ENCODE measurements around the gene MEGF11.

Gene MEGF11

GRCh38 chr15:66163553-66163952 is 90.0 kb downstream of the MEGF11 start:
- no peak overlapping the region for H3K4me2 ChIP-seq (ENCODE audit: low read depth, low read length, poor library complexity, severe bottlenecking)

GRCh38 chr15:66162286-66162685 is 91.3 kb downstream of the MEGF11 start:
- Histone ChIP-seq H3F3A (ENCODE audit: insufficient read depth) (peaks cover 8% of the 10 kb centered on the region), H3K9ac (ENCODE audit: low read length) (no peak overlapping the region), H3K27ac (ENCODE audit: low read depth, low read length) (no peak overlapping the region), H3K9me3 (ENCODE audit: insufficient read depth, low read length) (no peaks in the 10 kb centered on the region), H4K20me1 (ENCODE audit: low read depth, low read length) (no peaks in the 10 kb centered on the region), H3K36me3 (ENCODE audit: low read length) (no peaks in the 10 kb centered on the region), H3K27me3 (ENCODE audit: low read length) (no peaks in the 10 kb centered on the region), H3K79me2 (ENCODE audit: insufficient read depth, low read length) (no peaks in the 10 kb centered on the region), H3K4me3 (ENCODE audit: insufficient read depth, low read length, poor library complexity, severe bottlenecking) (no peak overlapping the region), H2AFZ (ENCODE audit: low read depth, low read length, severe bottlenecking) (no peak overlapping the region), H3K4me2 (ENCODE audit: low read depth, low read length, poor library complexity, severe bottlenecking) (no peak overlapping the region), H3K9me2 (replicated peaks; ENCODE audit: insufficient read depth, low read length) (no peaks in the 10 kb centered on the region)
- TF ChIP-seq EZH2phosphoT487 (conservative IDR thresholded peaks at IDR 0.05; ENCODE audit: low read length): no peak

More at GRCh38 chr15:66163553-66163952, 90.0 kb downstream of the MEGF11 start:
- H3K27ac ChIP-seq (ENCODE audit: low read depth, low read length): peak overlapping the region; percentile 39; the same call in 1 of the 2 replicates
- no peak overlapping the region for H3K9ac ChIP-seq (ENCODE audit: low read length)
- H3K36me3 ChIP-seq (ENCODE audit: low read length): no peaks in the 10 kb centered on the region
- no peaks in the 10 kb centered on the region for H3K27me3 ChIP-seq (ENCODE audit: low read length)
- H2AFZ ChIP-seq (ENCODE audit: low read depth, low read length, severe bottlenecking): no peak overlapping the region
- no peaks in the 10 kb centered on the region for H4K20me1 ChIP-seq (ENCODE audit: low read depth, low read length)
- no peak overlapping the region for H3K4me3 ChIP-seq (ENCODE audit: insufficient read depth, low read length, poor library complexity, severe bottlenecking)
- H3K9me3 ChIP-seq (ENCODE audit: insufficient read depth, low read length): no peaks in the 10 kb centered on the region
- TF ChIP-seq CTCF (IDR thresholded peaks at IDR 0.05; ENCODE audit: insufficient read depth, low read length, poor library complexity, severe bottlenecking) (no peak), EZH2phosphoT487 (conservative IDR thresholded peaks at IDR 0.05; ENCODE audit: low read length) (no peak)
- H3K9me2 ChIP-seq (replicated peaks; ENCODE audit: insufficient read depth, low read length): no peaks in the 10 kb centered on the region
- no peaks in the 10 kb centered on the region for H3K79me2 ChIP-seq (ENCODE audit: insufficient read depth, low read length)
- peaks cover 8% of the 10 kb centered on the region for H3F3A ChIP-seq (ENCODE audit: insufficient read depth)

GRCh38 chr15:66161575-66162118 is 91.9 kb downstream of the MEGF11 start:
- H3K36me3 ChIP-seq (ENCODE audit: low read length): no peaks in the 10 kb centered on the region
- H3K4me2 ChIP-seq (ENCODE audit: low read depth, low read length, poor library complexity, severe bottlenecking): no peak overlapping the region
- no peaks in the 10 kb centered on the region for H3K79me2 ChIP-seq (ENCODE audit: insufficient read depth, low read length)
- H4K20me1 ChIP-seq (ENCODE audit: low read depth, low read length): no peaks in the 10 kb centered on the region
- no peak overlapping the region for H3K4me3 ChIP-seq (ENCODE audit: insufficient read depth, low read length, poor library complexity, severe bottlenecking)
- TF ChIP-seq CTCF (IDR thresholded peaks at IDR 0.05; ENCODE audit: insufficient read depth, low read length, poor library complexity, severe bottlenecking): no peak
- no peak for TF ChIP-seq EZH2phosphoT487 (conservative IDR thresholded peaks at IDR 0.05; ENCODE audit: low read length)
- peak overlapping the region; percentile 7; the same call in 1 of the 2 replicates for H3K9ac ChIP-seq (ENCODE audit: low read length)
- no peaks in the 10 kb centered on the region for H3K9me2 ChIP-seq (replicated peaks; ENCODE audit: insufficient read depth, low read length)
- no peaks in the 10 kb centered on the region for H3K9me3 ChIP-seq (ENCODE audit: insufficient read depth, low read length)
- peak overlapping the region; percentile 44 for H3K27ac ChIP-seq (ENCODE audit: low read depth, low read length)
- peaks cover 8% of the 10 kb centered on the region for H3F3A ChIP-seq (ENCODE audit: insufficient read depth)
- no peak overlapping the region for H2AFZ ChIP-seq (ENCODE audit: low read depth, low read length, severe bottlenecking)
- H3K27me3 ChIP-seq (ENCODE audit: low read length): no peaks in the 10 kb centered on the region

GRCh38 chr15:66161108-66161507 is 92.4 kb downstream of the MEGF11 start:
- TF ChIP-seq CTCF (IDR thresholded peaks at IDR 0.05; ENCODE audit: insufficient read depth, low read length, poor library complexity, severe bottlenecking) (no peak), EZH2phosphoT487 (conservative IDR thresholded peaks at IDR 0.05; ENCODE audit: low read length) (no peak)
- H3K4me2 ChIP-seq (ENCODE audit: low read depth, low read length, poor library complexity, severe bottlenecking): no peak overlapping the region
- no peaks in the 10 kb centered on the region for H4K20me1 ChIP-seq (ENCODE audit: low read depth, low read length)
- H3K9me3 ChIP-seq (ENCODE audit: insufficient read depth, low read length): no peaks in the 10 kb centered on the region
- peak overlapping the region; percentile 44 for H3K27ac ChIP-seq (ENCODE audit: low read depth, low read length)
- H3K36me3 ChIP-seq (ENCODE audit: low read length): no peaks in the 10 kb centered on the region
- no peaks in the 10 kb centered on the region for H3K27me3 ChIP-seq (ENCODE audit: low read length)
- no peaks in the 10 kb centered on the region for H3K79me2 ChIP-seq (ENCODE audit: insufficient read depth, low read length)
- no peak overlapping the region for H2AFZ ChIP-seq (ENCODE audit: low read depth, low read length, severe bottlenecking)
- H3F3A ChIP-seq (ENCODE audit: insufficient read depth): peaks cover 8% of the 10 kb centered on the region
- no peaks in the 10 kb centered on the region for H3K9me2 ChIP-seq (replicated peaks; ENCODE audit: insufficient read depth, low read length)
- peak overlapping the region; percentile 7; the same call in 1 of the 2 replicates for H3K9ac ChIP-seq (ENCODE audit: low read length)
- no peak overlapping the region for H3K4me3 ChIP-seq (ENCODE audit: insufficient read depth, low read length, poor library complexity, severe bottlenecking)
